ENCODE results near the gene SULT1E1. TPM values are rescaled to one million over a fixed set of nuclear protein-coding genes. Genes with fewer than 3 reads are reported as not detected.

SULT1E1 gene
- total RNA-seq, 2 experiments from 2014 or later, result not detected

DNA sequence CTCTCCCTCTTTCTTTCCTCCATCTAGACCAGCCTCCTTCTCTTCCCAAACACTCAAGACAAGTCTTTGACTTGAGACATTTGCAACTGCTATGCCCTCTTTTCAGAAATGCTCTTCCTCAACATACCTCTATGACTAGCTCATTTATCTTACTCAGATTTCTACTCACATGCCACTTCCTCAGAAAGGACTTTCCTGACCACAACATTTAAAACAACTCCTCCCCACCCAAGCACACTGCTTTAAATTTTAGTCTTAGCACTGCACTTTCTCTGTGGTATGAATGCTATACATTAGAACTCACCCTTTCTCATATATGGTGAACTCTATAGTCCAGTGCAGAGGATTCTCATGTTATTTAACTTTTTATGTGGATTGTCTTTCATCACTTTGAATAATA, 28.4 kb upstream of the SULT1E1 start:
- Mint-ChIP-seq H3K27ac (no peak overlapping the region), H3K4me1 (ENCODE audit: low read depth) (no peaks in the 10 kb centered on the region), H3K4me3 (no peak overlapping the region), H3K36me3 (ENCODE audit: low read depth) (no peaks in the 10 kb centered on the region), H3K27me3 (peaks cover 16% of the 10 kb centered on the region), H3K9me3 (no peaks in the 10 kb centered on the region)
- H3K27ac ChIP-seq (ENCODE audit: low read depth in 1 of 2, low read length in 2 of 2), result no peak overlapping the region
- no peaks in the 10 kb centered on the region for H3K36me3 ChIP-seq (ENCODE audit: insufficient read depth, low read length)
- intact Hi-C loops (cut with DNase I, micrococcal nuclease), result loop anchor here in 1 of 2 experiments (10.0 kb wide), 1 partner anchor 574 kb away; no protein-coding TSS in a partner anchor
- no peaks in the 10 kb centered on the region for H3K4me1 ChIP-seq (ENCODE audit: insufficient read depth, low read length)
- ChIA-PET POLR2A (no interaction called here), CTCF (no interaction called here)
- no peaks in the 10 kb centered on the region for H3K9me3 ChIP-seq (ENCODE audit: control insufficient read depth in 1 of 2, insufficient read depth in 1 of 2, low read length in 2 of 2)
- DNase-seq (no peak), ATAC-seq (ENCODE audit: poor library complexity) (no peak)
- TF ChIP-seq, protein P1, sequence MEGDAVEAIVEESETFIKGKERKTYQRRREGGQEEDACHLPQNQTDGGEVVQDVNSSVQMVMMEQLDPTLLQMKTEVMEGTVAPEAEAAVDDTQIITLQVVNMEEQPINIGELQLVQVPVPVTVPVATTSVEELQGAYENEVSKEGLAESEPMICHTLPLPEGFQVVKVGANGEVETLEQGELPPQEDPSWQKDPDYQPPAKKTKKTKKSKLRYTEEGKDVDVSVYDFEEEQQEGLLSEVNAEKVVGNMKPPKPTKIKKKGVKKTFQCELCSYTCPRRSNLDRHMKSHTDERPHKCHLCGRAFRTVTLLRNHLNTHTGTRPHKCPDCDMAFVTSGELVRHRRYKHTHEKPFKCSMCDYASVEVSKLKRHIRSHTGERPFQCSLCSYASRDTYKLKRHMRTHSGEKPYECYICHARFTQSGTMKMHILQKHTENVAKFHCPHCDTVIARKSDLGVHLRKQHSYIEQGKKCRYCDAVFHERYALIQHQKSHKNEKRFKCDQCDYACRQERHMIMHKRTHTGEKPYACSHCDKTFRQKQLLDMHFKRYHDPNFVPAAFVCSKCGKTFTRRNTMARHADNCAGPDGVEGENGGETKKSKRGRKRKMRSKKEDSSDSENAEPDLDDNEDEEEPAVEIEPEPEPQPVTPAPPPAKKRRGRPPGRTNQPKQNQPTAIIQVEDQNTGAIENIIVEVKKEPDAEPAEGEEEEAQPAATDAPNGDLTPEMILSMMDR (IDR thresholded peaks at IDR 0.05), result no peak
- no peaks in the 10 kb centered on the region for H3K27me3 ChIP-seq (ENCODE audit: control insufficient read depth in 1 of 2, insufficient read depth in 2 of 2, low read length in 2 of 2)
- no peak overlapping the region for H3K4me3 ChIP-seq (ENCODE audit: low read length)

DNA sequence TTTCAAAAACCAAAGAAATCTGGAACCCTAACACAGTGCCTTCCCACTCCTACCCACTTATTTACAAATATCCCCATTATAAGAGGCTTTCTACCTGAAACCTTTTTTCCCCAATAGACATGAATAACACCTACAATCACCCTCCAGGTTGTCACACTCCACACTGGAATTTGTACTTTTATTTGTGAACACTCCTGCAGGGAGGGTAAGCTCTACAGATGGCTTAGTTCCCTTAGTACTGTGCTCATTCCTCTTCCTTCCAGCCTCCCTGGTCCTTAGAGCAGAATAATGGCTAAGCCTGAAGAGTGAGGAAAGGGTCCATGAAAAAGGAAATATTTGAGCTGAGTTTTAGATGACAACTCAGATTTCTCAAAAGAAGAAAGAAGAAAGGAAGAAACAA, 22.2 kb upstream of the SULT1E1 start:
- TF ChIP-seq, protein P1 (IDR thresholded peaks at IDR 0.05), result no peak
- Histone ChIP-seq H3K27ac (ENCODE audit: low read depth in 1 of 2, low read length in 2 of 2) (no peak overlapping the region), H3K4me3 (ENCODE audit: low read length) (no peak overlapping the region), H3K9me3 (ENCODE audit: control insufficient read depth in 1 of 2, insufficient read depth in 1 of 2, low read length in 2 of 2) (no peaks in the 10 kb centered on the region), H3K4me1 (ENCODE audit: insufficient read depth, low read length) (no peaks in the 10 kb centered on the region), H3K27me3 (ENCODE audit: control insufficient read depth in 1 of 2, insufficient read depth in 2 of 2, low read length in 2 of 2) (no peaks in the 10 kb centered on the region), H3K36me3 (ENCODE audit: insufficient read depth, low read length) (no peaks in the 10 kb centered on the region)
- POLR2A ChIA-PET, result no interaction called here
- Mint-ChIP-seq H3K27me3 (peaks cover 12% of the 10 kb centered on the region), H3K4me1 (ENCODE audit: low read depth) (no peaks in the 10 kb centered on the region), H3K36me3 (ENCODE audit: low read depth) (no peaks in the 10 kb centered on the region), H3K4me3 (no peak overlapping the region), H3K9me3 (no peaks in the 10 kb centered on the region), H3K27ac (no peak overlapping the region)
- intact Hi-C loops (cut with DNase I, micrococcal nuclease), result loop anchor here (5.0 to 10.0 kb wide), 2 partner anchors 567 to 1610 kb away; no protein-coding TSS in a partner anchor
- DNase-seq (no peak), ATAC-seq (ENCODE audit: poor library complexity) (no peak)
- CTCF ChIA-PET, result no interaction called here

DNA sequence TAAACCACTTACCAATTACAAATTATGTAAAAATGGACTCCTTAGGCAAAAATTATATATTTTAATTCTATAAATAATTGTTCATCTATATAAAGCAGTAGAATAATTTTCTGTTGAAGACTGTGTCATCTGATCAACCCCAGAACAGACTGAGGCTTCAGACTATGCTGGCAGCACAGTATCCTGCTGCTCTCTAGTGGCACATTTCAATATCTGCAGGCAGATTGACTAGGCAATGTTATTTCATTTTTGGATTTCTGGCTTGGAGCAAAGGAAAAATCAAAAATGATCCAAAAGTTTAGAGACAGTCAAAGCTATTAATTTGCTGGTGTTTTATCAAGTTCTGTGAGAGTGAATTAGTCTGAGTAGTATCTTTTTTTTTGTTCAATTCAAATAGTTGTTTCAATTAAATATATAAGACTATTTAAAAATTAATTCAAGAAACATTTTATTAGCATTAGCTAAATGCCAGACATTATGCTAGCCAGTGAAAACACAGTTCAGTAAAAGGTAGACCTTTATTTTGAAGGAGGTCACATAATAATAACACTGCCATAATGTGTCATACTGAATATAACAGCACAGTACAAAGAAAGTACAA, 21.3 kb upstream of the SULT1E1 start:
- intact Hi-C loops (cut with DNase I, micrococcal nuclease), result loop anchor here (1.0 to 10.0 kb wide), 6 partner anchors 50 to 1609 kb away; no protein-coding TSS in a partner anchor
- H3K9me3 ChIP-seq (ENCODE audit: control insufficient read depth in 1 of 2, insufficient read depth in 1 of 2, low read length in 2 of 2), result no peaks in the 10 kb centered on the region
- no peaks in the 10 kb centered on the region for H3K9me3 Mint-ChIP-seq
- H3K36me3 Mint-ChIP-seq (ENCODE audit: low read depth), result no peaks in the 10 kb centered on the region
- TF ChIP-seq, protein P1 (IDR thresholded peaks at IDR 0.05), result peak; percentile 84
- no peaks in the 10 kb centered on the region for H3K27me3 ChIP-seq (ENCODE audit: control insufficient read depth in 1 of 2, insufficient read depth in 2 of 2, low read length in 2 of 2)
- no peaks in the 10 kb centered on the region for H3K4me1 ChIP-seq (ENCODE audit: insufficient read depth, low read length)
- H3K36me3 ChIP-seq (ENCODE audit: insufficient read depth, low read length), result no peaks in the 10 kb centered on the region
- peaks cover 12% of the 10 kb centered on the region for H3K27me3 Mint-ChIP-seq
- H3K27ac Mint-ChIP-seq, result no peak overlapping the region
- ATAC-seq (ENCODE audit: poor library complexity) (peak; percentile 82), DNase-seq (peak in 9 of 14 experiments; percentile 1 to 64 (median 9))
- CTCF ChIA-PET, result no interaction called here
- H3K27ac ChIP-seq (ENCODE audit: low read depth in 1 of 2, low read length in 2 of 2), result no peak overlapping the region
- POLR2A ChIA-PET, result no interaction called here
- H3K4me3 ChIP-seq (ENCODE audit: low read length), result no peak overlapping the region
- H3K4me1 Mint-ChIP-seq (ENCODE audit: low read depth), result no peaks in the 10 kb centered on the region
- no peak overlapping the region for H3K4me3 Mint-ChIP-seq

Measured in CD4-positive, alpha-beta T cell (primary cell).